Right lobe of liver (tissue), 4 donors: ENCODE results near the gene C20orf144.

Experiments used
- POLR2A ChIP-seq: fragments of 450-650 bp; IDR thresholded peaks from one replicate; pipeline ENCODE4 v1.6.1; 2017; ENCODE audit warnings: antibody characterized with exemption, mild to moderate bottlenecking
- TF ChIP-seq, protein P1 (sequence below), 4 donors: fragments of 200-600 bp in 3 of 4; fragments of 450-650 bp in 1 of 4; IDR thresholded peaks; one replicate each; pipeline versions ENCODE4 v1.5.1 to v1.8.0; 2016 to 2022; ENCODE audit warnings: antibody characterized with exemption in 4 of 4, mild to moderate bottlenecking in 2 of 4
- donor health status: DM: no; HTN: no; CAD: no.
- donor health status: DM: no; HTN: no; CAD: no.
- donor health status: DM: no; HTN: yes; CAD: no.

DNA sequence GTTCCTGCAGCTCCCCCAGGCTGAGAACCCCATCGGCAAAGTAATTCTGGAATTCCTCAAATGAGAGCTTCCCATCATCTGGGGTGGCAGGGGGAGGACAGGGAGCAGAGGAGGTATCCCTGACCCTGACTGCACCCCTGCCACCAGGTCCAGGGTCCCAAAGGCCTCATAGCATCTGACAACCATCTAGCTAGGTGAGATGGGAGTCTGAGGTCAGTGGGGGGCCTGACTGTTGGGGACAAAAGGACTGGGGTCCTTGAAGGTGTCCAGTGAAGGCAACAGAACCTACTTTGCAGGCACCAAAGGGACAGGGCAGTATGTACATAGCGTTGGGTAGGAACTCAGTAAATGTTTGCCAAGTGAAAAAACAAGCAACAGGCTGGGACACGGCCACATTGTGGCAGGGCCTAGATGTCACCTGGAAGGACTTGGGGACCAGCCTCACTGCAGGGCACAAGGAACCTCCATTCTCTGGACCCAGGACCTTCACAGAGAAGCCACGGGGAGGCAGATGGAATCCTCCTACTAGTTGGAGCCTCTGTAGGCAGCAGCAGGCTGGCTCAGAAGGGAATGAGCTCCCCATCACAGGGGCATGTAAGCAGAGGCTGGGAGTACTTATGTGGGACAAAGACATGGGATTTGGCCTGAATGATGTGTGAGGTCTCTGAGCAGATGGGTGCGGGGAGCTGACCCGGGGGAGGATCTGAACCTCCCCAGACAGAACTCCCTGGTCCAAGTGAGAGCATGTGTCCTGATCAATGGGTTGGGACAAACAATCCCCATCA is 8.8 kb downstream of the C20orf144 start:
- TF ChIP-seq, protein P1, sequence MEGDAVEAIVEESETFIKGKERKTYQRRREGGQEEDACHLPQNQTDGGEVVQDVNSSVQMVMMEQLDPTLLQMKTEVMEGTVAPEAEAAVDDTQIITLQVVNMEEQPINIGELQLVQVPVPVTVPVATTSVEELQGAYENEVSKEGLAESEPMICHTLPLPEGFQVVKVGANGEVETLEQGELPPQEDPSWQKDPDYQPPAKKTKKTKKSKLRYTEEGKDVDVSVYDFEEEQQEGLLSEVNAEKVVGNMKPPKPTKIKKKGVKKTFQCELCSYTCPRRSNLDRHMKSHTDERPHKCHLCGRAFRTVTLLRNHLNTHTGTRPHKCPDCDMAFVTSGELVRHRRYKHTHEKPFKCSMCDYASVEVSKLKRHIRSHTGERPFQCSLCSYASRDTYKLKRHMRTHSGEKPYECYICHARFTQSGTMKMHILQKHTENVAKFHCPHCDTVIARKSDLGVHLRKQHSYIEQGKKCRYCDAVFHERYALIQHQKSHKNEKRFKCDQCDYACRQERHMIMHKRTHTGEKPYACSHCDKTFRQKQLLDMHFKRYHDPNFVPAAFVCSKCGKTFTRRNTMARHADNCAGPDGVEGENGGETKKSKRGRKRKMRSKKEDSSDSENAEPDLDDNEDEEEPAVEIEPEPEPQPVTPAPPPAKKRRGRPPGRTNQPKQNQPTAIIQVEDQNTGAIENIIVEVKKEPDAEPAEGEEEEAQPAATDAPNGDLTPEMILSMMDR (IDR thresholded peaks at IDR 0.05), result no peak
- TF ChIP-seq POLR2A, result no peak
